OCI-LY7 (cell line): ENCODE measurements around the gene ERCC4. TPM values are rescaled to one million over a fixed set of nuclear protein-coding genes. Genes with fewer than 3 reads are reported as not detected.
"Not testable (repeated sequence)": the region's sequence is repeated elsewhere in the genome, so short reads cannot be mapped to it uniquely, and the experiment has no call there.

Experiments used
- BruUV-seq: library from RNA; stranded (reverse); fragments of 400-500 nt; replicated peaks from 2 replicates; lab custom pipeline; 2021; lab: Mats Ljungman, UMichigan
- CTCF ChIA-PET: fragments of 300-600 bp; sonication (Branson Sonifier 250); formaldehyde crosslinking; loops from one replicate; lab custom pipeline; 2022; ENCODE audit warnings: antibody characterized with exemption; ENCODE audit not compliant: unreplicated experiment; lab: Charles Lee
- POLR2A ChIA-PET: fragments of 300-600 bp; sonication (Branson Sonifier 250); formaldehyde crosslinking; loops from one replicate; lab custom pipeline; 2022; ENCODE audit warnings: antibody characterized with exemption; lab: Charles Lee
- DNase-seq: peaks from one replicate; pipeline ENCODE4 v3.0.0-alpha.2; 2015; ENCODE audit warnings: low spot score
- H2AFZ ChIP-seq: fragments of 200-600 bp; sonication (generic), shearing (Covaris generic); 2 replicates; pipeline ENCODE4 v1.6.1; 2014; ENCODE audit warnings: mild to moderate bottlenecking, antibody characterized with exemption, low read length, moderate library complexity
- H3K27ac ChIP-seq: fragments of 200-600 bp; sonication (generic); 2 replicates; pipeline ENCODE4 v1.5.1; 2014; ENCODE audit warnings: mixed run types, low read depth, mild to moderate bottlenecking, moderate library complexity, low read length, inconsistent platforms; ENCODE audit not compliant: poor library complexity, severe bottlenecking
- H3K36me3 ChIP-seq: fragments of 200-600 bp; sonication (generic); 2 replicates; pipeline ENCODE4 v1.6.1; 2014; ENCODE audit warnings: mild to moderate bottlenecking, antibody characterized with exemption, low read length, moderate library complexity, mixed read lengths; ENCODE audit not compliant: insufficient read depth
- H3K4me1 ChIP-seq: fragments of 200-600 bp; sonication (generic); 2 replicates; pipeline ENCODE4 v1.5.1; 2014; ENCODE audit warnings: mild to moderate bottlenecking, low read length; ENCODE audit not compliant: insufficient read depth, poor library complexity, severe bottlenecking
- H3K4me2 ChIP-seq: fragments of 200-600 bp; sonication (generic); 2 replicates; pipeline ENCODE4 v1.6.1; 2014; ENCODE audit warnings: mild to moderate bottlenecking, low read length
- H3K4me3 ChIP-seq: fragments of 200-600 bp; sonication (generic); 2 replicates; pipeline ENCODE4 v1.5.1; 2014; ENCODE audit warnings: mild to moderate bottlenecking, low read depth, low read length; ENCODE audit not compliant: poor library complexity, severe bottlenecking
- H3K79me2 ChIP-seq: fragments of 200-600 bp; sonication (generic); 2 replicates; pipeline ENCODE4 v1.6.1; 2016; ENCODE audit warnings: low read depth, mild to moderate bottlenecking, low read length, moderate library complexity, mixed read lengths; ENCODE audit not compliant: insufficient read depth
- H3K9me2 ChIP-seq: fragments of 200-600 bp; sonication (generic); 2 replicates; pipeline ENCODE4 v1.6.1; 2016; ENCODE audit warnings: mild to moderate bottlenecking, low read length, mixed read lengths; ENCODE audit not compliant: insufficient read depth
- H3K9me3 ChIP-seq: fragments of 200-600 bp; sonication (generic); 2 replicates; pipeline ENCODE4 v1.6.1; 2014; ENCODE audit warnings: mild to moderate bottlenecking, mixed run types, low read length, mixed read lengths
- H4K20me1 ChIP-seq: fragments of 200-600 bp; sonication (generic); 2 replicates; pipeline ENCODE4 v1.6.1; 2014; ENCODE audit warnings: mild to moderate bottlenecking, antibody characterized with exemption, low read length, moderate library complexity, mixed read lengths; ENCODE audit not compliant: insufficient read depth
- CTCF ChIP-seq: fragments of 200-600 bp; sonication (generic); conservative IDR thresholded peaks from 2 replicates; pipeline ENCODE4 v1.5.1; 2014; ENCODE audit warnings: mild to moderate bottlenecking, antibody characterized with exemption, low read length, moderate library complexity, mixed read lengths
- EZH2phosphoT487 ChIP-seq: fragments of 200-600 bp; sonication (generic); IDR thresholded peaks from 2 replicates; pipeline ENCODE4 v1.6.1; 2018; ENCODE audit warnings: low read depth, borderline replicate concordance, mild to moderate bottlenecking, mixed run types, antibody characterized with exemption, low read length, moderate library complexity, mixed read lengths
- intact Hi-C: fragments of 100-400 bp; cut with micrococcal nuclease; formaldehyde crosslinking; loops from one replicate; pipeline ENCODE4 v1.10.0; 2022; ENCODE audit not compliant: unreplicated experiment
- total RNA-seq, 2 experiments: library from RNA; depleted of rRNA in 1 of 2; stranded (reverse); fragments of >200 nt in 1 of 2; shearing (Covaris generic) in 1 of 2; gene quantifications; 2 replicates each; pipeline ENCODE4 v1.2.3, GENCODE V29; 2014 to 2022

The ERCC4 gene
- total RNA-seq, 2 experiments from 2014 or later = 7.3 to 21.6 TPM

- no peak for DNase-seq
- Histone ChIP-seq H3K9me3 (no peaks in the 10 kb centered on the region), H3K9me2 (no peaks in the 10 kb centered on the region), H4K20me1 (no peaks in the 10 kb centered on the region), H3K4me1 (no peaks in the 10 kb centered on the region), H3K79me2 (no peaks in the 10 kb centered on the region), H3K36me3 (no peaks in the 10 kb centered on the region), H2AFZ (no peak overlapping the region), H3K4me2 (no peak overlapping the region), H3K4me3 (no peak overlapping the region), H3K27ac (no peak overlapping the region)
- intact Hi-C loops = no loop called here
- TF ChIP-seq CTCF (no peak), EZH2phosphoT487 (no peak)
- CTCF ChIA-PET = interaction anchor here (0.5 kb wide), 1 partner anchor 420 kb away, joined by 3 read pairs; no protein-coding TSS in a partner anchor
- POLR2A ChIA-PET = no interaction called here
- BruUV-seq = no TSS peak
Observed at GRCh38 chr16:13902677-13903076, 17.3 kb upstream of the ERCC4 start.

GRCh38 chr16:13904179-13904691, 15.7 kb upstream of the ERCC4 start:
- no peaks in the 10 kb centered on the region for H3K4me1 ChIP-seq
- no peak overlapping the region for H3K4me2 ChIP-seq
- intact Hi-C loops = no loop called here
- no peaks in the 10 kb centered on the region for H3K79me2 ChIP-seq
- POLR2A ChIA-PET = interaction anchor here (0.6 to 0.8 kb wide), 2 partner anchors 21 to 247 kb away, joined by 3 read pairs; no protein-coding TSS in a partner anchor
- TF ChIP-seq EZH2phosphoT487 (no peak), CTCF (no peak)
- H3K27ac ChIP-seq = no peak overlapping the region
- H3K9me3 ChIP-seq = no peaks in the 10 kb centered on the region
- no peaks in the 10 kb centered on the region for H3K9me2 ChIP-seq
- CTCF ChIA-PET = no interaction called here
- no peaks in the 10 kb centered on the region for H4K20me1 ChIP-seq
- no peak for DNase-seq
- BruUV-seq = no TSS peak
- no peak overlapping the region for H3K4me3 ChIP-seq
- no peaks in the 10 kb centered on the region for H3K36me3 ChIP-seq
- H2AFZ ChIP-seq = no peak overlapping the region

- POLR2A ChIA-PET = interaction anchor here (0.8 kb wide), 1 partner anchor 248 kb away, joined by 3 read pairs; no protein-coding TSS in a partner anchor
- H3K27ac ChIP-seq, H3K4me1 ChIP-seq, H2AFZ ChIP-seq, H3K9me3 ChIP-seq, H3K4me3 ChIP-seq, H4K20me1 ChIP-seq, intact Hi-C loops, H3K36me3 ChIP-seq, H3K9me2 ChIP-seq, BruUV-seq, H3K79me2 ChIP-seq, H3K4me2 ChIP-seq: not testable (repeated sequence)
- DNase-seq = peak; percentile 66
- peak; percentile 74 for TF ChIP-seq CTCF
- CTCF ChIA-PET = interaction anchor here (0.6 kb wide), 1 partner anchor 40 kb away, joined by 3 read pairs; no protein-coding TSS in a partner anchor
Observed at GRCh38 chr16:13904822-13905221, 15.1 kb upstream of the ERCC4 start.
